ENCODE measurements around the gene NKIRAS1.
A peak's percentile ranks its signal among the peaks of the same experiment; 100 is the strongest.
"Not testable (repeated sequence)": the region's sequence is repeated elsewhere in the genome, so short reads cannot be mapped to it uniquely, and the experiment has no call there.

The NKIRAS1 gene

DNA sequence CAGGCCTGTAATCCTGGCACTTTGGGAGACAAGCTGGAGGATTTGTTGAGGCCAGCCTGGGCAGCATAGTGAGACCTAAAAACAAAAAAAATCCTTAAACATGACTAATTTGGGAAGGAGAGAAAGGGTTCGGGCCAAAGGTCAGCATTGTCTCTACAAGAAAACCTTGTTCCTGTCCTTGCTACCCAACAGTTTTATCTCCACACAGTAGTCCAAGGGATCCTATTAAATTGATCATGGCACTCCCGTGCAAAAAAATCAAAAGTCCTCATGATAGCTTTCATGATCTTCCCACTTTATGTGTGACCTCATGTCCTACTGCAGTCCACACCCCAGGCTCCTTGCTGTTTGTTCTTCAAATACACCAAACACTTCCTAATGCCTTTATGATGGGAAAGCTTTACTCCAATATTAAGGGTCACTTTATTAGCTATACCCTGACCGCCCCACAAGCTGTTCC is 4.3 kb upstream of the NKIRAS1 start:
- DNase-seq (ENCODE audit: low read depth in 1 of 2, low spot score in 1 of 2), result no peak
- H3K27ac ChIP-seq (replicated peaks), result no peak overlapping the region
- no peaks in the 10 kb centered on the region for H3K27me3 ChIP-seq (ENCODE audit: insufficient read depth, poor library complexity, severe bottlenecking)
- TF ChIP-seq, protein P1, sequence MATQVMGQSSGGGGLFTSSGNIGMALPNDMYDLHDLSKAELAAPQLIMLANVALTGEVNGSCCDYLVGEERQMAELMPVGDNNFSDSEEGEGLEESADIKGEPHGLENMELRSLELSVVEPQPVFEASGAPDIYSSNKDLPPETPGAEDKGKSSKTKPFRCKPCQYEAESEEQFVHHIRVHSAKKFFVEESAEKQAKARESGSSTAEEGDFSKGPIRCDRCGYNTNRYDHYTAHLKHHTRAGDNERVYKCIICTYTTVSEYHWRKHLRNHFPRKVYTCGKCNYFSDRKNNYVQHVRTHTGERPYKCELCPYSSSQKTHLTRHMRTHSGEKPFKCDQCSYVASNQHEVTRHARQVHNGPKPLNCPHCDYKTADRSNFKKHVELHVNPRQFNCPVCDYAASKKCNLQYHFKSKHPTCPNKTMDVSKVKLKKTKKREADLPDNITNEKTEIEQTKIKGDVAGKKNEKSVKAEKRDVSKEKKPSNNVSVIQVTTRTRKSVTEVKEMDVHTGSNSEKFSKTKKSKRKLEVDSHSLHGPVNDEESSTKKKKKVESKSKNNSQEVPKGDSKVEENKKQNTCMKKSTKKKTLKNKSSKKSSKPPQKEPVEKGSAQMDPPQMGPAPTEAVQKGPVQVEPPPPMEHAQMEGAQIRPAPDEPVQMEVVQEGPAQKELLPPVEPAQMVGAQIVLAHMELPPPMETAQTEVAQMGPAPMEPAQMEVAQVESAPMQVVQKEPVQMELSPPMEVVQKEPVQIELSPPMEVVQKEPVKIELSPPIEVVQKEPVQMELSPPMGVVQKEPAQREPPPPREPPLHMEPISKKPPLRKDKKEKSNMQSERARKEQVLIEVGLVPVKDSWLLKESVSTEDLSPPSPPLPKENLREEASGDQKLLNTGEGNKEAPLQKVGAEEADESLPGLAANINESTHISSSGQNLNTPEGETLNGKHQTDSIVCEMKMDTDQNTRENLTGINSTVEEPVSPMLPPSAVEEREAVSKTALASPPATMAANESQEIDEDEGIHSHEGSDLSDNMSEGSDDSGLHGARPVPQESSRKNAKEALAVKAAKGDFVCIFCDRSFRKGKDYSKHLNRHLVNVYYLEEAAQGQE (IDR thresholded peaks at IDR 0.05; ENCODE audit: insufficient replicate concordance, low read depth), result no peak
- peak; percentile 59 for TF ChIP-seq POLR2AphosphoS5 (IDR thresholded peaks at IDR 0.05; ENCODE audit: low read depth)
- H3K4me3 ChIP-seq (replicated peaks; ENCODE audit: insufficient read depth, low read length), result no peak overlapping the region

DNA sequence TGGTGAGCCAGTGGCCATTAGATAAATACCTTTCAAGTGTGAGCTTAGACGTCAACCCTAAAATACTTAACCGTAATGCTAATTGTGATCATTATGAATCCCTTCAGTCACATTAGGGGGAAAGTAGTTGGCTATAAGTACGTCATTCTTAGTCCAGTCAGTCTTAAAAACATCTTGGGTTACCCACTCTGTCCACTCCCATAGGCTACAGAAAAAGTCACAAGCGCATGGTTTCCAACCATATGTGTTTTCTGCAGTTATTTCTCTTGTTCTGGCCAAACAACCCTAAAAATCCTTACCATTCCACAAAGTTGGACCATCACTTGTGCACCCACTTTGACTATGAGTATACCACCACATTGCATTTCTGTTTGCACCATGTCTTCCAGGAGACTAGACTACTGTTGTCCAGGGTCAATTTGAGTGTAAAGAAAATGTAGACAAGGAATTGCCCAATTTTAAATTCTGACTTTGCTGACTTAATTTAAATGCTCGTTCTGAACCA is 3.4 kb upstream of the NKIRAS1 start:
- TF ChIP-seq SPI1 (IDR thresholded peaks at IDR 0.05; ENCODE audit: borderline replicate concordance, low read depth) (no peak), POLR2AphosphoS5 (IDR thresholded peaks at IDR 0.05; ENCODE audit: low read depth) (peak; percentile 71)
- DNase-seq (ENCODE audit: low read depth in 1 of 2, low spot score in 1 of 2), result no peak
- Histone ChIP-seq H3K27ac (replicated peaks) (no peak overlapping the region), H3K4me3 (replicated peaks; ENCODE audit: insufficient read depth, low read length) (no peak overlapping the region), H3K27me3 (ENCODE audit: insufficient read depth, poor library complexity, severe bottlenecking) (no peaks in the 10 kb centered on the region)

DNA sequence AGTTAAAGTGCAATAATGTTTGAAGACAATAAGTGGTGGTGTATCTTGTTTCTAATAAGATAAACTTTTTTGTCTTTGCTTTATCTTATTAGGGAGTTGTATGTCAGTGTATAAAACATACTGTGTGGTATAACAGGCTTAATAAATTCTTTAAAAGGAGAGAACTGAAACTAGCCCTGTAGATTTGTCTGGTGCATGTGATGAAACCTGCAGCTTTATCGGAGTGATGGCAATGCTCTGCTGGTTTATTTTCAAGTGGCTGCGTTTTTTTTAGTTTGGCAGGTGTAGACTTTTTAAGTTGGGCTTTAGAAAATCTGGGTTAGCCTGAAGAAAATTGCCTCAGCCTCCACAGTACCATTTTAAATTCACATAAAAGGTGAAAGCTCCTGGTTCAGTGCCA is 2.8 kb upstream of the NKIRAS1 start:
- Histone ChIP-seq H3K27ac (replicated peaks) (no peak overlapping the region), H3K4me3 (replicated peaks; ENCODE audit: insufficient read depth, low read length) (0 out of 2 replicates have a peak overlapping the region, but pooled peaks have one; percentile 87), H3K27me3 (ENCODE audit: insufficient read depth, poor library complexity, severe bottlenecking) (no peaks in the 10 kb centered on the region)
- no peak for DNase-seq (ENCODE audit: low read depth in 1 of 2, low spot score in 1 of 2)
- TF ChIP-seq POLR2AphosphoS5 (IDR thresholded peaks at IDR 0.05; ENCODE audit: low read depth) (no peak), SPI1 (IDR thresholded peaks at IDR 0.05; ENCODE audit: borderline replicate concordance, low read depth) (no peak), GABPA (IDR thresholded peaks at IDR 0.05; ENCODE audit: low read depth) (no peak)
- TF ChIP-seq, protein P2, sequence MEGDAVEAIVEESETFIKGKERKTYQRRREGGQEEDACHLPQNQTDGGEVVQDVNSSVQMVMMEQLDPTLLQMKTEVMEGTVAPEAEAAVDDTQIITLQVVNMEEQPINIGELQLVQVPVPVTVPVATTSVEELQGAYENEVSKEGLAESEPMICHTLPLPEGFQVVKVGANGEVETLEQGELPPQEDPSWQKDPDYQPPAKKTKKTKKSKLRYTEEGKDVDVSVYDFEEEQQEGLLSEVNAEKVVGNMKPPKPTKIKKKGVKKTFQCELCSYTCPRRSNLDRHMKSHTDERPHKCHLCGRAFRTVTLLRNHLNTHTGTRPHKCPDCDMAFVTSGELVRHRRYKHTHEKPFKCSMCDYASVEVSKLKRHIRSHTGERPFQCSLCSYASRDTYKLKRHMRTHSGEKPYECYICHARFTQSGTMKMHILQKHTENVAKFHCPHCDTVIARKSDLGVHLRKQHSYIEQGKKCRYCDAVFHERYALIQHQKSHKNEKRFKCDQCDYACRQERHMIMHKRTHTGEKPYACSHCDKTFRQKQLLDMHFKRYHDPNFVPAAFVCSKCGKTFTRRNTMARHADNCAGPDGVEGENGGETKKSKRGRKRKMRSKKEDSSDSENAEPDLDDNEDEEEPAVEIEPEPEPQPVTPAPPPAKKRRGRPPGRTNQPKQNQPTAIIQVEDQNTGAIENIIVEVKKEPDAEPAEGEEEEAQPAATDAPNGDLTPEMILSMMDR (IDR thresholded peaks at IDR 0.05; ENCODE audit: insufficient read depth, low read length), result no peak
- TF ChIP-seq, protein P1 (IDR thresholded peaks at IDR 0.05; ENCODE audit: insufficient replicate concordance, low read depth), result no peak

DNA sequence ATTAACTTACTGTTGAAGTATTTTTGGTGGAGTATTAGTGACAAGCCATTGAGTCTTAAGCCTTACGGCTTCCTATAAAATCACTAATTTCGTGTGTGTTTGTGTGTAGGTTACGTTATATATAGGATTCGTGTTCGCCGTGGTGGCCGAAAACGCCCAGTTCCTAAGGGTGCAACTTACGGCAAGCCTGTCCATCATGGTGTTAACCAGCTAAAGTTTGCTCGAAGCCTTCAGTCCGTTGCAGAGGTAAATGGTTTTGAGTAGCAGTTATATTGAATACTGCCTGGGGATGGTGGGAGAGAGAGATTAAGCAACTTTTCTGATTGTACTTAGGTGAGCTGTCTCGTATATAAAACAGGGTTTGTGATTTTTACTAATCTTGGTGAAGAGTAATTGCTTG is 1.5 kb upstream of the NKIRAS1 start:
- peak overlapping the region; percentile 87 for H3K4me3 ChIP-seq (replicated peaks; ENCODE audit: insufficient read depth, low read length)
- not testable (repeated sequence) for DNase-seq (ENCODE audit: low read depth in 1 of 2, low spot score in 1 of 2)
- TF ChIP-seq POLR2AphosphoS5 (IDR thresholded peaks at IDR 0.05; ENCODE audit: low read depth), result 0 out of 2 replicates have a peak, but pooled peaks have one; percentile 18

DNA sequence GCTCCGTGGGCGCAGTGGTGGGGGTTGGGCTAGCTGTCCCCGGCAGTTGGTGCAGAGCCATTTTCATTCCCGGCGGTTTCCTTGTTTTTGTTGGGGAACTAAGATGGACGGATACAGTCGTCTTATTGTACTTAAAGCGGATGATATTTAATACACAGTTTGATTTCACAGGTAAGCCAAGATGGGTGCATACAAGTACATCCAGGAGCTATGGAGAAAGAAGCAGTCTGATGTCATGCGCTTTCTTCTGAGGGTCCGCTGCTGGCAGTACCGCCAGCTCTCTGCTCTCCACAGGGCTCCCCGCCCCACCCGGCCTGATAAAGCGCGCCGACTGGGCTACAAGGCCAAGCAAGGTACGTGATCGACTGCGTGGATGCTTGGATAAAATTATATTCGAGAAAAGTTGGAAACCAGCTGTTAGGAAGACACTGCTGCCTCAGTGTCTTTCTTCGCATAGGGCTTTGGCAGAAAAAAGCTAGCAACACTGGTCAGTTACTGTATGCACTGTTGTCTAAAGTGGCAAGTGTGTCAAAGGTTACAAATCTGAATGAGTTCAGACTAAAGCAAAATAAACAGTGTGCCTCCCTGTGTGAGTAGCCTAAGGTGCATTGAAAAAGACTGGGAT is 1.0 kb upstream of the NKIRAS1 start:
- H3K27me3 ChIP-seq (ENCODE audit: insufficient read depth, poor library complexity, severe bottlenecking), result not testable (repeated sequence)
- DNase-seq (ENCODE audit: low read depth in 1 of 2, low spot score in 1 of 2), result peak in 1 of 2 experiments; percentile 80
- peak overlapping the region; percentile 87 for H3K4me3 ChIP-seq (replicated peaks; ENCODE audit: insufficient read depth, low read length)
- peak overlapping the region; percentile 93 for H3K27ac ChIP-seq (replicated peaks)

More for the DNA sequence above, 1.5 kb upstream of the NKIRAS1 start:
- peak overlapping the region; percentile 93 for H3K27ac ChIP-seq (replicated peaks)
- H3K27me3 ChIP-seq (ENCODE audit: insufficient read depth, poor library complexity, severe bottlenecking), result not testable (repeated sequence)
